Keratinocyte (primary cell): Measurements from ENCODE around the gene TIMM22.

Source experiments
- CTCF ChIP-seq, 3 experiments: IDR thresholded peaks in 1 of 3; conservative IDR thresholded peaks in 1 of 3; optimal IDR thresholded peaks in 1 of 3; 2 replicates in 2 of 3; 3 replicates in 1 of 3; pipeline versions ENCODE3 to v1.5.1; 2011; ENCODE audit warnings: low read length in 3 of 3, mild to moderate bottlenecking in 3 of 3, moderate library complexity in 2 of 3, control low read depth in 1 of 3, inconsistent platforms in 1 of 3; ENCODE audit not compliant: insufficient read depth in 2 of 3; ENCODE audit errors: extremely low read depth in 1 of 3
- EZH2 ChIP-seq: IDR thresholded peaks from one replicate; pipeline ENCODE4 v1.6.1; 2012; ENCODE audit warnings: inconsistent platforms, mild to moderate bottlenecking, low read length, moderate library complexity

GRCh38 chr17:1050246-1050995 is 53.5 kb downstream of the TIMM22 start:
- TF ChIP-seq CTCF (optimal IDR thresholded peaks at IDR 0.05 in 1 of 3, IDR thresholded peaks at IDR 0.05 in 1 of 3, conservative IDR thresholded peaks at IDR 0.05 in 1 of 3; ENCODE audit: extremely low read depth in 1 of 3, insufficient read depth in 2 of 3, low read length in 3 of 3) (no peak), EZH2 (no peak)
